Caco-2 (cell line): ENCODE measurements around the gene LRBA. TPM values are rescaled to one million over a fixed set of nuclear protein-coding genes. Genes with fewer than 3 reads are reported as not detected.

Experiments used
- BruUV-seq: library from RNA; stranded (reverse); fragments of 400-500 nt; replicated peaks from 2 replicates; lab custom pipeline; 2021; lab: Mats Ljungman, UMichigan
- CTCF ChIA-PET: fragments of 300-600 bp; sonication (Branson Sonifier 250); formaldehyde crosslinking; loops from one replicate; lab custom pipeline; 2022; ENCODE audit warnings: antibody characterized with exemption; lab: Charles Lee
- POLR2A ChIA-PET: fragments of 300-600 bp; sonication (Branson Sonifier 250); formaldehyde crosslinking; loops from one replicate; lab custom pipeline; 2022; ENCODE audit warnings: antibody characterized with exemption; lab: Charles Lee
- DNase-seq, 2 experiments: peaks; one replicate each; pipeline versions ENCODE4 v3.0.0 to v3.0.0-alpha.2; 2020 to 2022
- H3K27me3 ChIP-seq: replicated peaks from 2 replicates; pipeline ENCODE4 v1.6.0; 2011; ENCODE audit warnings: low read length; ENCODE audit not compliant: control insufficient read depth, insufficient read depth
- H3K36me3 ChIP-seq: 2 replicates; pipeline ENCODE4 v1.5.1; 2011; ENCODE audit warnings: low read length; ENCODE audit not compliant: control insufficient read depth, insufficient read depth
- H3K4me1 ChIP-seq: fragments of 250-450 bp; sonication (Bioruptor Pico); 2 replicates; pipeline ENCODE4 v1.5.1; 2020; ENCODE audit warnings: mild to moderate bottlenecking
- H3K4me3 ChIP-seq: 2 replicates; pipeline ENCODE4 v1.5.1; 2011; ENCODE audit warnings: low read depth, mild to moderate bottlenecking, control low read depth, low read length
- H3K9me3 ChIP-seq: fragments of 250-450 bp; sonication (Bioruptor Pico); 2 replicates; pipeline ENCODE4 v1.5.1; 2020; ENCODE audit warnings: mild to moderate bottlenecking, moderate library complexity
- H3K27ac Mint-ChIP-seq: one replicate; pipeline ENCODE4 v1.8.0; 2022; ENCODE audit warnings: mixed read lengths; ENCODE audit not compliant: unreplicated experiment
- H3K27me3 Mint-ChIP-seq: one replicate; pipeline ENCODE4 v1.8.0; 2022; ENCODE audit warnings: mixed read lengths; ENCODE audit not compliant: insufficient read depth, unreplicated experiment
- H3K36me3 Mint-ChIP-seq: one replicate; pipeline ENCODE4 v1.8.0; 2022; ENCODE audit warnings: mild to moderate bottlenecking, mixed read lengths; ENCODE audit not compliant: insufficient read depth, unreplicated experiment
- H3K4me1 Mint-ChIP-seq: one replicate; pipeline ENCODE4 v1.8.0; 2022; ENCODE audit warnings: low read depth, mixed read lengths; ENCODE audit not compliant: unreplicated experiment
- H3K4me3 Mint-ChIP-seq: one replicate; pipeline ENCODE4 v1.8.0; 2022; ENCODE audit warnings: mild to moderate bottlenecking, moderate library complexity, mixed read lengths; ENCODE audit not compliant: unreplicated experiment
- H3K9me3 Mint-ChIP-seq: one replicate; pipeline ENCODE4 v1.8.0; 2022; ENCODE audit warnings: mixed read lengths; ENCODE audit not compliant: unreplicated experiment
- CTCF ChIP-seq, 2 experiments: fragments of 200-600 bp in 1 of 2; IDR thresholded peaks; 1 replicate in 1 of 2; 2 replicates in 1 of 2; pipeline versions ENCODE4 v1.5.1 to v1.8.0; 2011 to 2022; ENCODE audit warnings: antibody characterized with exemption in 1 of 2, control low read depth in 1 of 2, inconsistent platforms in 1 of 2, low read depth in 1 of 2, low read length in 1 of 2, mild to moderate bottlenecking in 1 of 2, moderate library complexity in 1 of 2; ENCODE audit not compliant: insufficient read depth in 1 of 2, severe bottlenecking in 1 of 2, unreplicated experiment in 1 of 2
- intact Hi-C: fragments of 100-400 bp; cut with micrococcal nuclease; formaldehyde crosslinking; loops from one replicate; pipeline ENCODE4 v1.10.0; 2022; ENCODE audit not compliant: unreplicated experiment
- total RNA-seq: library from RNA; stranded (reverse); gene quantifications from 2 replicates; pipeline ENCODE4 v1.2.3, GENCODE V29; 2022

The LRBA gene
- total RNA-seq, 1 experiment from 2014 or later, result 53.2 TPM

GRCh38 chr4:150315691-150316090 lies 699.4 kb downstream of the LRBA start:
- Histone ChIP-seq H3K4me1 (no peaks in the 10 kb centered on the region), H3K27me3 (no peaks in the 10 kb centered on the region), H3K9me3 (no peaks in the 10 kb centered on the region), H3K4me3 (no peak overlapping the region), H3K36me3 (no peaks in the 10 kb centered on the region)
- TF ChIP-seq CTCF (IDR thresholded peaks at IDR 0.05; ENCODE audit: insufficient read depth in 1 of 2, low read depth in 1 of 2, low read length in 1 of 2, severe bottlenecking in 1 of 2, unreplicated experiment in 1 of 2), result no peak
- intact Hi-C loops, result no loop called here
- ChIA-PET POLR2A (interaction anchor here (0.7 kb wide), 1 partner anchor 51 kb away, joined by 3 read pairs; no protein-coding TSS in a partner anchor), CTCF (no interaction called here)
- Mint-ChIP-seq H3K4me3 (no peak overlapping the region), H3K4me1 (no peaks in the 10 kb centered on the region), H3K36me3 (no peaks in the 10 kb centered on the region), H3K9me3 (no peaks in the 10 kb centered on the region), H3K27ac (no peak overlapping the region), H3K27me3 (no peaks in the 10 kb centered on the region)
- DNase-seq, result no peak
- no TSS peak for BruUV-seq

GRCh38 chr4:150315175-150315574 lies 699.9 kb downstream of the LRBA start:
- no peaks in the 10 kb centered on the region for H3K9me3 Mint-ChIP-seq
- H3K4me1 Mint-ChIP-seq, result no peaks in the 10 kb centered on the region
- H3K36me3 Mint-ChIP-seq, result no peaks in the 10 kb centered on the region
- TF ChIP-seq CTCF (IDR thresholded peaks at IDR 0.05; ENCODE audit: insufficient read depth in 1 of 2, low read depth in 1 of 2, low read length in 1 of 2, severe bottlenecking in 1 of 2, unreplicated experiment in 1 of 2), result no peak
- Histone ChIP-seq H3K4me1 (no peaks in the 10 kb centered on the region), H3K27me3 (no peaks in the 10 kb centered on the region), H3K4me3 (no peak overlapping the region), H3K9me3 (no peaks in the 10 kb centered on the region), H3K36me3 (no peaks in the 10 kb centered on the region)
- intact Hi-C loops, result no loop called here
- no peak overlapping the region for H3K27ac Mint-ChIP-seq
- ChIA-PET POLR2A (no interaction called here), CTCF (no interaction called here)
- no peak overlapping the region for H3K4me3 Mint-ChIP-seq
- no peaks in the 10 kb centered on the region for H3K27me3 Mint-ChIP-seq
- no TSS peak for BruUV-seq
- no peak for DNase-seq

DNA sequence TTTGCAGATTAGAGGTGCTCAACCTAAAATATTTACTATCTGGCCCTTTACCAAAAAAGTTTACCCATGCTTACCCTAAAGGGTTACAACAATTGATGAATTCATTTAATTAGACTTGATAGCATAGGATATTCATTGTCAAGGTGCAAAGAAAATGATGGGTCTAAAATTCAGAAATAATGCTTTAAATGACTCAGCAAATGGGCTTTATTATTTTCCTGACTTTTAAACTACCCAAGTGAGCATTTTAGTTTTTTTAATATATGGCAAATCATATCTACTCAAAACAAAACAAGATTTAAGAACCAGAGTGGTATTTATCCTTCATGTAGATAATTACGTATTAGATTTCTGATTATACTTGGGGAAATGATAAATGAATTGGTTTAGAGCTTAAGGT lies 701.1 kb downstream of the LRBA start:
- BruUV-seq, result no TSS peak
- no peaks in the 10 kb centered on the region for H3K9me3 Mint-ChIP-seq
- CTCF ChIA-PET, result no interaction called here
- TF ChIP-seq CTCF (IDR thresholded peaks at IDR 0.05; ENCODE audit: insufficient read depth in 1 of 2, low read depth in 1 of 2, low read length in 1 of 2, severe bottlenecking in 1 of 2, unreplicated experiment in 1 of 2), result no peak
- H3K27me3 Mint-ChIP-seq, result no peaks in the 10 kb centered on the region
- Histone ChIP-seq H3K4me1 (no peaks in the 10 kb centered on the region), H3K4me3 (no peak overlapping the region), H3K9me3 (no peaks in the 10 kb centered on the region), H3K36me3 (no peaks in the 10 kb centered on the region), H3K27me3 (no peaks in the 10 kb centered on the region)
- no peak overlapping the region for H3K4me3 Mint-ChIP-seq
- H3K4me1 Mint-ChIP-seq, result no peaks in the 10 kb centered on the region
- intact Hi-C loops, result no loop called here
- H3K27ac Mint-ChIP-seq, result no peak overlapping the region
- POLR2A ChIA-PET, result no interaction called here
- no peak for DNase-seq
- H3K36me3 Mint-ChIP-seq, result no peaks in the 10 kb centered on the region
